HG03439 (cell line): Measurements from ENCODE around the gene KRTAP5-4.
"Not testable (repeated sequence)": the region's sequence is repeated elsewhere in the genome, so short reads cannot be mapped to it uniquely, and the experiment has no call there.

ENCODE experiments used
- ATAC-seq: cut with Tn5 transposase; IDR thresholded peaks from one replicate; pipeline ENCODE4 v1.9.1; 2021; ENCODE audit warnings: mild to moderate bottlenecking, moderate library complexity; ENCODE audit not compliant: unreplicated experiment

Gene KRTAP5-4

GRCh38 chr11:1639102-1639620 is 17.2 kb upstream of the KRTAP5-4 start:
- ATAC-seq: no peak

- no peak for ATAC-seq
Observed at GRCh38 chr11:1638344-1638743, 16.4 kb upstream of the KRTAP5-4 start.

- no peak for ATAC-seq
Observed at GRCh38 chr11:1637628-1638027, 15.7 kb upstream of the KRTAP5-4 start.

GRCh38 chr11:1636291-1636950 is 14.5 kb upstream of the KRTAP5-4 start:
- no peak for ATAC-seq

- ATAC-seq: no peak
Observed at GRCh38 chr11:1633864-1634263, 11.9 kb upstream of the KRTAP5-4 start.

GRCh38 chr11:1632053-1632714 is 10.2 kb upstream of the KRTAP5-4 start:
- no peak for ATAC-seq

- ATAC-seq: no peak
Observed at GRCh38 chr11:1631066-1631568, 9.2 kb upstream of the KRTAP5-4 start.

GRCh38 chr11:1630271-1630670 is 8.3 kb upstream of the KRTAP5-4 start:
- ATAC-seq: no peak

GRCh38 chr11:1629326-1630185 is 7.6 kb upstream of the KRTAP5-4 start, which contains the start of gene KRTAP5-5:
TSS of gene KRTAP5-5 (plus strand) at chr11:1629775. CDS start at chr11:1629841, 66 bp downstream.
- ATAC-seq: no peak

- no peak for ATAC-seq
Observed at GRCh38 chr11:1628506-1629325, 6.8 kb upstream of the KRTAP5-4 start.

- ATAC-seq: no peak
Observed at GRCh38 chr11:1625541-1625940, 3.6 kb upstream of the KRTAP5-4 start.

- ATAC-seq: no peak
Observed at GRCh38 chr11:1624621-1625020, 2.7 kb upstream of the KRTAP5-4 start.

GRCh38 chr11:1623716-1624115 is 1.8 kb upstream of the KRTAP5-4 start:
- no peak for ATAC-seq

- no peak for ATAC-seq
Observed at GRCh38 chr11:1619449-1619848, 2.5 kb downstream of the KRTAP5-4 start.

GRCh38 chr11:1618231-1618630 is 3.7 kb downstream of the KRTAP5-4 start:
- ATAC-seq: no peak

- no peak for ATAC-seq
Observed at GRCh38 chr11:1608363-1608762, 13.6 kb downstream of the KRTAP5-4 start, which contains the start of gene KRTAP5-3. TSS of gene KRTAP5-3 (minus strand) at chr11:1608463. CDS start at chr11:1608385, 78 bp downstream.

- not testable (repeated sequence) for ATAC-seq
Observed at GRCh38 chr11:1607901-1608300, 14.0 kb downstream of the KRTAP5-4 start.

GRCh38 chr11:1607156-1607845 is 14.6 kb downstream of the KRTAP5-4 start:
- ATAC-seq: not testable (repeated sequence)

GRCh38 chr11:1605923-1606322 is 16.0 kb downstream of the KRTAP5-4 start:
- ATAC-seq: peak; percentile 84

GRCh38 chr11:1604711-1605110 is 17.2 kb downstream of the KRTAP5-4 start:
- no peak for ATAC-seq
